CD4-positive, alpha-beta T cell (primary cell): ENCODE data around the gene DOP1A. TPM values are rescaled to one million over a fixed set of nuclear protein-coding genes. Genes with fewer than 3 reads are reported as not detected.

Experiments used
- ATAC-seq: fragments of 200-7000 bp; cut with Tn5 transposase; one replicate; pipeline ENCODE4 v1.10.0; 2022; ENCODE audit warnings: mild to moderate bottlenecking; ENCODE audit not compliant: poor library complexity
- CTCF ChIA-PET: fragments of 350-600 bp; sonication (Branson Sonifier 250); formaldehyde crosslinking; loops from one replicate; lab custom pipeline; 2021; ENCODE audit warnings: antibody characterized with exemption, inconsistent platforms; lab: Charles Lee
- POLR2A ChIA-PET: fragments of 350-600 bp; sonication (Branson Sonifier 250); formaldehyde crosslinking; loops from one replicate; lab custom pipeline; 2021; ENCODE audit warnings: antibody characterized with exemption, inconsistent platforms; lab: Charles Lee
- DNase-seq, 14 experiments: peaks; one replicate each; pipeline ENCODE4 v3.0.0-alpha.2; 2013 to 2020; ENCODE audit warnings: mixed read lengths in 2 of 14
- H3K27ac ChIP-seq, 2 donors: one replicate each; pipeline versions ENCODE4 v1.5.1 to v1.7.0; 2013; ENCODE audit warnings: low read length in 2 of 2, low read depth in 1 of 2, mild to moderate bottlenecking in 1 of 2
- H3K27me3 ChIP-seq, 2 experiments: 1 replicate in 1 of 2; 2 replicates in 1 of 2; pipeline versions ENCODE4 v1.6.1 to v1.7.0; 2013; ENCODE audit warnings: low read length in 2 of 2, control low read depth in 1 of 2, mild to moderate bottlenecking in 1 of 2, moderate library complexity in 1 of 2; ENCODE audit not compliant: insufficient read depth in 2 of 2, control insufficient read depth in 1 of 2
- H3K36me3 ChIP-seq: one replicate; pipeline ENCODE4 v1.6.1; 2013; ENCODE audit warnings: low read length, control low read depth; ENCODE audit not compliant: insufficient read depth
- H3K4me1 ChIP-seq: one replicate; pipeline ENCODE4 v1.6.1; 2013; ENCODE audit warnings: low read length, control low read depth; ENCODE audit not compliant: insufficient read depth
- H3K4me3 ChIP-seq: one replicate; pipeline ENCODE4 v1.5.1; 2013; ENCODE audit warnings: mild to moderate bottlenecking, low read length, moderate library complexity
- H3K9me3 ChIP-seq, 2 experiments: 1 replicate in 1 of 2; 2 replicates in 1 of 2; pipeline versions ENCODE4 v1.6.1 to v1.7.0; 2013; ENCODE audit warnings: low read length in 2 of 2, mild to moderate bottlenecking in 2 of 2, control low read depth in 1 of 2, moderate library complexity in 1 of 2; ENCODE audit not compliant: control insufficient read depth in 1 of 2, insufficient read depth in 1 of 2
- H3K27ac Mint-ChIP-seq: one replicate; pipeline ENCODE4 v1.8.0; 2020; ENCODE audit warnings: mixed read lengths
- H3K27me3 Mint-ChIP-seq: one replicate; pipeline ENCODE4 v1.8.0; 2021; ENCODE audit warnings: mixed read lengths
- H3K36me3 Mint-ChIP-seq: one replicate; pipeline ENCODE4 v1.8.0; 2021; ENCODE audit warnings: low read depth, mixed read lengths
- H3K4me1 Mint-ChIP-seq: one replicate; pipeline ENCODE4 v1.8.0; 2021; ENCODE audit warnings: low read depth, mixed read lengths
- H3K4me3 Mint-ChIP-seq: one replicate; pipeline ENCODE4 v1.8.0; 2020; ENCODE audit warnings: mild to moderate bottlenecking, mixed read lengths
- H3K9me3 Mint-ChIP-seq: one replicate; pipeline ENCODE4 v1.8.0; 2020; ENCODE audit warnings: mixed read lengths
- CTCF ChIP-seq: fragments of 200-600 bp; IDR thresholded peaks from one replicate; pipeline ENCODE4 v1.8.0; 2022; ENCODE audit warnings: antibody characterized with exemption, mild to moderate bottlenecking
- intact Hi-C, 2 experiments: fragments of 100-400 bp; cut with DNase I in 1 of 2; cut with micrococcal nuclease in 1 of 2; formaldehyde crosslinking; loops; one replicate each; pipeline versions ENCODE4 v1.15.1 to v1.9.0; 2023 to 2025; cut with DNase I, micrococcal nuclease
- total RNA-seq, 174 experiments: library from RNA in 2 of 174; stranded (reverse) in 2 of 174; gene quantifications; one replicate each; pipeline ENCODE4 v1.2.3 and lab custom pipeline; 2021 to 2026

Gene DOP1A
- total RNA-seq, 2 experiments from 2014 or later: 15.6 to 15.8 TPM

GRCh38 chr6:83169106-83169505, 101.6 kb downstream of the DOP1A start:
- Histone ChIP-seq H3K4me1 (no peaks in the 10 kb centered on the region), H3K9me3 (no peaks in the 10 kb centered on the region), H3K36me3 (peaks cover 86% of the 10 kb centered on the region), H3K4me3 (no peak overlapping the region), H3K27me3 (no peaks in the 10 kb centered on the region), H3K27ac (no peak overlapping the region)
- TF ChIP-seq CTCF: no peak
- no peaks in the 10 kb centered on the region for H3K27me3 Mint-ChIP-seq
- no peak for ATAC-seq
- no peak overlapping the region for H3K4me3 Mint-ChIP-seq
- H3K27ac Mint-ChIP-seq: no peak overlapping the region
- DNase-seq: no peak
- H3K9me3 Mint-ChIP-seq: no peaks in the 10 kb centered on the region
- H3K36me3 Mint-ChIP-seq: peaks cover 96% of the 10 kb centered on the region
- intact Hi-C loops: no loop called here
- CTCF ChIA-PET: no interaction called here
- peaks cover 3% of the 10 kb centered on the region for H3K4me1 Mint-ChIP-seq
- POLR2A ChIA-PET: interaction anchor here (0.5 kb wide), 1 partner anchor 87 kb away, joined by 4 read pairs; no protein-coding TSS in a partner anchor

GRCh38 chr6:83169511-83169910, 102.0 kb downstream of the DOP1A start:
- no peak for TF ChIP-seq CTCF
- ATAC-seq (no peak), DNase-seq (no peak)
- H3K36me3 ChIP-seq: peaks cover 86% of the 10 kb centered on the region
- H3K4me1 ChIP-seq: no peaks in the 10 kb centered on the region
- ChIA-PET CTCF (no interaction called here), POLR2A (interaction anchor here (0.5 kb wide), 1 partner anchor 87 kb away, joined by 4 read pairs; no protein-coding TSS in a partner anchor)
- no peak overlapping the region for H3K27ac ChIP-seq
- H3K4me3 ChIP-seq: no peak overlapping the region
- H3K4me1 Mint-ChIP-seq: peaks cover under 1% of the 10 kb centered on the region
- H3K27me3 Mint-ChIP-seq: no peaks in the 10 kb centered on the region
- no peak overlapping the region for H3K4me3 Mint-ChIP-seq
- no peaks in the 10 kb centered on the region for H3K27me3 ChIP-seq
- intact Hi-C loops: no loop called here
- H3K27ac Mint-ChIP-seq: no peak overlapping the region
- H3K36me3 Mint-ChIP-seq: peaks cover 96% of the 10 kb centered on the region
- H3K9me3 ChIP-seq: no peaks in the 10 kb centered on the region
- H3K9me3 Mint-ChIP-seq: no peaks in the 10 kb centered on the region

GRCh38 chr6:83176246-83176645, 108.8 kb downstream of the DOP1A start:
- Mint-ChIP-seq H3K9me3 (no peaks in the 10 kb centered on the region), H3K4me3 (no peak overlapping the region), H3K27me3 (no peaks in the 10 kb centered on the region), H3K27ac (peak overlapping the region; percentile 28), H3K4me1 (peaks cover 6% of the 10 kb centered on the region), H3K36me3 (peaks cover 87% of the 10 kb centered on the region)
- Histone ChIP-seq H3K27me3 (no peaks in the 10 kb centered on the region), H3K9me3 (no peaks in the 10 kb centered on the region), H3K36me3 (peaks cover 47% of the 10 kb centered on the region), H3K4me1 (no peaks in the 10 kb centered on the region), H3K4me3 (no peak overlapping the region), H3K27ac (no peak overlapping the region)
- ATAC-seq: no peak
- intact Hi-C loops: no loop called here
- no peak for DNase-seq
- no peak for TF ChIP-seq CTCF
- ChIA-PET POLR2A (no interaction called here), CTCF (interaction anchor here (1.4 kb wide), 1 partner anchor 9 kb away, joined by 3 read pairs; no protein-coding TSS in a partner anchor)
